Measurements from ENCODE around the gene TMEM127.

Gene TMEM127

DNA sequence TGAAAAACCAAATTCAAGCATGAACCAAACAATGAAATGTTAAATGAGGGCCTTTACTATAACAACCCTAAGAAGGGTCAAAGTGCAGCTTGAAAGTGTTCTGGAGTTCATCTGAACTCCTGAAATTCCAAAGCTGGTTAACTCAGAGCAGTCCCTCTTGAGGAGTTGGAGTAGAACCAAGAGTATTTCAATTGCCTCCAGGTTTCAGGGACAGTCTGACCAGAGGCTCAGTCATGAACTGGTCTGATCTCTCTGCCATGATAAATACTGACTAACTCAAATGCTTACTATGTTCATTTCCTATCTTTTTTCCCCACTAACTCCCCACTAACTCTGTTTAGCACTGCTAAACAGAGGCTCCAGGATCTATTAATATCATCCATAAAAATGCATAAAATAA lies 59.9 kb downstream of the TMEM127 start:
- no peak for DNase-seq (ENCODE audit: low read depth in 2 of 2)

DNA sequence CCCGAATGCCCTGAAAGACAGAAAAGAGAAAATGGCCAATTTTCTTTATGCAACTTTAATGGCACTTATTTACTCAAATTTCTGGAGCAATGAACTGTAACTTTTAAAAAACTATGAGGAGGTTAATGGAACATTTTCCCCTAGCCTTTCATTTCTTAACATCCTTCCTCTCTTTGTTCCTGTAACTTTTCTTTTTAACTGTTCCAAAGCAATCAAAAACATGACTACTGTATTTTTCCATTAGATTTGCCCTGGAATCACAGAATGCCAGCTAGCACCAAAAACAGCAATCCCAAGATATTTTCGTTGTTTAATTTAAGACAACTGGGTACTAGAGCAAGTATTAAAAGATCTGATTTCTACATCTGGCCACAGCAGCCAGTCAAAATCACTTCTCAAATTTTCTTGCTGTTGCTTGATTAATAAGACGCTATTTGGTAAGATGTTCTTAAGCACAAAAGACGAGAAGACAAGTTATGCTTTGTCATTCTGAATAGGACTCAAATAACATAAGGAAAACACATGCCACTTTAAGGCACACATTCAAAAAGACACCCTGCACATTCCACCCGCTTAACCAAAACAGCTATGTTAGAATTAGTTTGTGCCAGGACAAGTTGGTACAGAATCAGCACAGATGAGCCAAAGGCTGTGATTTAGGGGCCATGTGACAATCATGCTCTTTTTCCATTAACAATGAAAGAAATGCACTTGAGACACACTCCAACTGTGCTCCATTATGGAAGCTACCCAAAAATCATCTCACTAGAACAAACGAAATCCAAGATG lies 60.8 kb downstream of the TMEM127 start:
- DNase-seq (ENCODE audit: low read depth in 2 of 2): no peak

DNA sequence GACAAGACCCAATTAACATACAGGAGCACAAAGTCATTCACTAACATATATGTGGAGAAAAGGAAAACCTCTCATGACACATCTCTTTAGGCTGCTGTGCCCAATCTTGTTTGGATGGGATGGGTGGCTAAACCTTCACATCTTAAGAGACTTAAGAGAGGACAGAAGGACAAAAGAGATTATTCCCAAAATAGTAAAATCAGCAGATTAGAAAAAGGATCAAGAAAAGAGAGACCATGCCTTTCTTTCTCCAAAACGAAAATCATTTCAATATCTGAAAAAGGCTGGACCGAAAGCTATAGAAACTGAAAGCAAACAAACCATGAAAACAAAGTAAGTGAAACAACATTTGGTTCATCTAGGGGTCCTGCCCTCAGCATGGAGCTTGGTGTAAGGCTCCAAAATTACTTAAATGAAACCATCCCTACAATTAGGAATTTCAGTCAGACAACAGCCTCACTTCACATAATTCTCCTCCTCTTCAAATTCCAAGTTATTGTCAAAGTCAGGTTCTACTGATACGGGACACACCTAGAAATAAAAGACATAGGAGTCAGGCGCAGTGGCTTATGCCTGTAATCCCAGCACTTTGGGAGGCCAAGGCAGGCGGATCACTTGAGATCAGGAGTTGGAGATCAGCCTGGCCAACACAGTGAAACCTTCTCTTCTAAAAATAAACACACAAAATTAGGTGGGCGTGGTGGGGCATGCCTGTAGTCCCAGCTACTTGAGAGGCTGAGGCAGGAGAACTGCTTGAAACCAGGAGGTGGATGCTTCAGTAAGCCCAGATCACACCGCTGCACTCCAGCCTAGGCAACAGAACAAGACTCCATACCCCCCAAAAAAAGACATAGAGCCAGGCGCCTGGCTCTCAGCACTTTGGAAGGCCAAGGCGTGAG lies 62.4 kb downstream of the TMEM127 start:
- no peak for DNase-seq (ENCODE audit: low read depth in 2 of 2)

DNA sequence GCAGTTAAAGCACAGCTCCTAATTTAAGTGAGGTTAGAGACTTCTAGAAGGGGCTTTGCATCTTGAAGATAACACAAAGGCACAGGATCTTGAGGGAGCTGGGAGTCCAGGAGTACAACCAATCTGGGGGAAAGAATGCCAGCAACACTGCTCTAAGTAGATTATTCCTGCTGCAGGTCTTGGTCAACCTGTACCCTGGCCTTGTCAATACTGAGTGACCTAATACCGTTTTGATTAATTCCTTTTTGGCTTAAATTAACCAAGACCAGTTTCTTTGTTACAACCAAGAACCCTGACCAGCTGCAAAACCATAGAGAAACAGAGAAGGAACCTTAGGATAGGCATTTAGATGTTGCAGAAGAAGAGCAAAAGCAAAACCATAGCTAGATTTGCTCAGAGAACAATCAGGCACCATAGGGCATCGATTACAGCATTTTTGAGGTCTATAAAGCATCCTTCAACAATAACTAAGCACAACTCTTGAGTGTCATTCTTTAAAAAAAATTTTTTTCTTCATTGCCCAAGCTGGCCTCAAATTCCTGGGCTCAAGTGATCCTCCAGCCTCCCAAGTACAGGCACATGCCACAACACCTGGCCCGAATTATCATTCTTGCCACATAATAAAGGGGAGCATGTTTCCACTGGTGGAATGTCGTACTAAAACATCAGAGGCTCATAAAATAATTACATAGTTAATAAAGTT lies 63.5 kb downstream of the TMEM127 start:
- no peak for DNase-seq (ENCODE audit: low read depth in 2 of 2)

DNA sequence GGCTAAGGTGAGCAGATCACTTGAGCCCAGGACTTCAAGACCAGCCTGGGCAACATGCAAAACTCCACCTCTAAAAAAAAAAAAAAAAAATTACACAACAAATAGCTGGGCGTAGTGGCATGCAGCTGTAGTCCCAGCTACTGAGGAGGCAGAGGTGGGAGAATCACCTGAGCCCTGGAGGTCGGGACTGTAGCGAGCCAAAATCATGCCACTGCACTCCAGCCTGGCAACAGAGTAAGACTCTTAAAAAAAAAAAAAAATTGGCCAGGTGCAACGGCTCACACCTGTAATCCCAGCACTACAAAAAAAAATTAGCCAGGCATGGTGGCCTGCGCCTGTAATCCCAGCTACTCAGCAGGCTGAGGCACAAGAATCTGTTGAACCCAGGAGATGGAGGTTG lies 64.5 kb downstream of the TMEM127 start:
- no peak for DNase-seq (ENCODE audit: low read depth in 2 of 2)

DNA sequence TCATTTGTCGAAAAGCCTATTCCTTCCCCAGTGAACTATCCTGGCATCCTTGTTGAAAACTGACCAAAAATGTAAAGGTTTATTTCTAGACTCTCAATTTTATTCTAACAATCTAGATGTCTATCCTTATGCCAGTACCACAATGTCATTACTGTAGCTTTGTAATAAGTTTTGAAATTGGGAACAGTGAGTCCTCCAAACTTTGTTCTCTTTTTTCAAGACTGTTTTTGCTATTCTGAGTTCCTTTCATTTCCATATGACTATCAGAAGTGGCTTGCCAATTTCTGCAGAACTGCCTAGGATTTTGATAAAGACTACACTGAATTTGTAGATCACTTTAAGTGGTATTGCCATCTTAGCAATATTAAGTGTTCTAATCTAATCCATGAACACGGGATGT lies 66.9 kb downstream of the TMEM127 start:
- no peak for DNase-seq (ENCODE audit: low read depth in 2 of 2)

Measured in activated CD4-positive, alpha-beta T cell treated with anti-CD3 and anti-CD28 coated beads for 24 hours (primary cell).